Prostate gland (tissue), 2 donors: ENCODE data around the gene TNRC18.

Experiments used
- CTCF ChIP-seq, 4 experiments: fragments of 200-600 bp in 2 of 4; fragments of 450-650 bp in 2 of 4; sonication (generic) in 2 of 4; IDR thresholded peaks; 1 replicate in 3 of 4; 2 replicates in 1 of 4; pipeline ENCODE4 v1.5.1; 2016 to 2019; ENCODE audit warnings: antibody characterized with exemption in 4 of 4, mild to moderate bottlenecking in 2 of 4, moderate library complexity in 2 of 4
- POLR2A ChIP-seq: fragments of 450-650 bp; IDR thresholded peaks from one replicate; pipeline ENCODE4 v1.6.1; 2016; ENCODE audit warnings: antibody characterized with exemption, mild to moderate bottlenecking
- POLR2AphosphoS5 ChIP-seq: sonication (generic); formaldehyde crosslinking; IDR thresholded peaks from one replicate; pipeline ENCODE4 v1.6.1; 2017; ENCODE audit warnings: antibody characterized with exemption

GRCh38 chr7:5320391-5320790 is 103.2 kb downstream of the TNRC18 start:
- TF ChIP-seq CTCF (IDR thresholded peaks at IDR 0.05) (no peak), POLR2AphosphoS5 (no peak), POLR2A (no peak)
